Caco-2 (cell line): ENCODE measurements around the gene UBR4. TPM values are rescaled to one million over a fixed set of nuclear protein-coding genes. Genes with fewer than 3 reads are reported as not detected.
A peak's percentile ranks its signal among the peaks of the same experiment; 100 is the strongest.

Experiments
- BruUV-seq: library from RNA; stranded (reverse); fragments of 400-500 nt; replicated peaks from 2 replicates; lab custom pipeline; 2021; lab: Mats Ljungman, UMichigan
- CTCF ChIA-PET: fragments of 300-600 bp; sonication (Branson Sonifier 250); formaldehyde crosslinking; loops from one replicate; lab custom pipeline; 2022; ENCODE audit warnings: antibody characterized with exemption; lab: Charles Lee
- POLR2A ChIA-PET: fragments of 300-600 bp; sonication (Branson Sonifier 250); formaldehyde crosslinking; loops from one replicate; lab custom pipeline; 2022; ENCODE audit warnings: antibody characterized with exemption; lab: Charles Lee
- DNase-seq, 2 experiments: peaks; one replicate each; pipeline versions ENCODE4 v3.0.0 to v3.0.0-alpha.2; 2020 to 2022
- H3K27me3 ChIP-seq: replicated peaks from 2 replicates; pipeline ENCODE4 v1.6.0; 2011; ENCODE audit warnings: low read length; ENCODE audit not compliant: control insufficient read depth, insufficient read depth
- H3K36me3 ChIP-seq: 2 replicates; pipeline ENCODE4 v1.5.1; 2011; ENCODE audit warnings: low read length; ENCODE audit not compliant: control insufficient read depth, insufficient read depth
- H3K4me1 ChIP-seq: fragments of 250-450 bp; sonication (Bioruptor Pico); 2 replicates; pipeline ENCODE4 v1.5.1; 2020; ENCODE audit warnings: mild to moderate bottlenecking
- H3K4me3 ChIP-seq: 2 replicates; pipeline ENCODE4 v1.5.1; 2011; ENCODE audit warnings: low read depth, mild to moderate bottlenecking, control low read depth, low read length
- H3K9me3 ChIP-seq: fragments of 250-450 bp; sonication (Bioruptor Pico); 2 replicates; pipeline ENCODE4 v1.5.1; 2020; ENCODE audit warnings: mild to moderate bottlenecking, moderate library complexity
- H3K27ac Mint-ChIP-seq: one replicate; pipeline ENCODE4 v1.8.0; 2022; ENCODE audit warnings: mixed read lengths; ENCODE audit not compliant: unreplicated experiment
- H3K27me3 Mint-ChIP-seq: one replicate; pipeline ENCODE4 v1.8.0; 2022; ENCODE audit warnings: mixed read lengths; ENCODE audit not compliant: insufficient read depth, unreplicated experiment
- H3K36me3 Mint-ChIP-seq: one replicate; pipeline ENCODE4 v1.8.0; 2022; ENCODE audit warnings: mild to moderate bottlenecking, mixed read lengths; ENCODE audit not compliant: insufficient read depth, unreplicated experiment
- H3K4me1 Mint-ChIP-seq: one replicate; pipeline ENCODE4 v1.8.0; 2022; ENCODE audit warnings: low read depth, mixed read lengths; ENCODE audit not compliant: unreplicated experiment
- H3K4me3 Mint-ChIP-seq: one replicate; pipeline ENCODE4 v1.8.0; 2022; ENCODE audit warnings: mild to moderate bottlenecking, moderate library complexity, mixed read lengths; ENCODE audit not compliant: unreplicated experiment
- H3K9me3 Mint-ChIP-seq: one replicate; pipeline ENCODE4 v1.8.0; 2022; ENCODE audit warnings: mixed read lengths; ENCODE audit not compliant: unreplicated experiment
- CTCF ChIP-seq, 2 experiments: fragments of 200-600 bp in 1 of 2; IDR thresholded peaks; 1 replicate in 1 of 2; 2 replicates in 1 of 2; pipeline versions ENCODE4 v1.5.1 to v1.8.0; 2011 to 2022; ENCODE audit warnings: antibody characterized with exemption in 1 of 2, control low read depth in 1 of 2, inconsistent platforms in 1 of 2, low read depth in 1 of 2, low read length in 1 of 2, mild to moderate bottlenecking in 1 of 2, moderate library complexity in 1 of 2; ENCODE audit not compliant: insufficient read depth in 1 of 2, severe bottlenecking in 1 of 2, unreplicated experiment in 1 of 2
- intact Hi-C: fragments of 100-400 bp; cut with micrococcal nuclease; formaldehyde crosslinking; loops from one replicate; pipeline ENCODE4 v1.10.0; 2022; ENCODE audit not compliant: unreplicated experiment
- total RNA-seq: library from RNA; stranded (reverse); gene quantifications from 2 replicates; pipeline ENCODE4 v1.2.3, GENCODE V29; 2022

Gene UBR4
- total RNA-seq, 1 experiment from 2014 or later: 317 TPM

GRCh38 chr1:19089524-19089923, 120.5 kb downstream of the UBR4 start:
- peaks cover 26% of the 10 kb centered on the region for H3K4me1 ChIP-seq
- Mint-ChIP-seq H3K27ac (no peak overlapping the region), H3K4me3 (no peak overlapping the region), H3K9me3 (no peaks in the 10 kb centered on the region), H3K4me1 (peaks cover 23% of the 10 kb centered on the region), H3K27me3 (no peaks in the 10 kb centered on the region), H3K36me3 (peaks cover 91% of the 10 kb centered on the region)
- POLR2A ChIA-PET: interaction anchor here (0.5 kb wide), 1 partner anchor 113 kb away, joined by 3 read pairs; no protein-coding TSS in a partner anchor
- intact Hi-C loops: loop anchor here (5.0 kb wide), 1 partner anchor 77 kb away; no protein-coding TSS in a partner anchor
- no TSS peak for BruUV-seq
- H3K27me3 ChIP-seq: no peaks in the 10 kb centered on the region
- no peak for DNase-seq
- H3K36me3 ChIP-seq: peaks cover 10% of the 10 kb centered on the region
- H3K9me3 ChIP-seq: no peaks in the 10 kb centered on the region
- CTCF ChIA-PET: no interaction called here
- TF ChIP-seq CTCF (IDR thresholded peaks at IDR 0.05; ENCODE audit: insufficient read depth in 1 of 2, low read depth in 1 of 2, low read length in 1 of 2, severe bottlenecking in 1 of 2, unreplicated experiment in 1 of 2): no peak
- H3K4me3 ChIP-seq: no peak overlapping the region

- ChIA-PET POLR2A (interaction anchor here (0.5 kb wide), 1 partner anchor 114 kb away, joined by 3 read pairs; no protein-coding TSS in a partner anchor), CTCF (no interaction called here)
- Histone ChIP-seq H3K4me3 (no peak overlapping the region), H3K36me3 (peaks cover 10% of the 10 kb centered on the region), H3K4me1 (peaks cover 26% of the 10 kb centered on the region), H3K27me3 (no peaks in the 10 kb centered on the region), H3K9me3 (no peaks in the 10 kb centered on the region)
- peak overlapping the region; percentile 63 for H3K27ac Mint-ChIP-seq
- H3K9me3 Mint-ChIP-seq: no peaks in the 10 kb centered on the region
- peaks cover 23% of the 10 kb centered on the region for H3K4me1 Mint-ChIP-seq
- H3K27me3 Mint-ChIP-seq: no peaks in the 10 kb centered on the region
- H3K36me3 Mint-ChIP-seq: peaks cover 92% of the 10 kb centered on the region
- intact Hi-C loops: loop anchor here (5.0 kb wide), 1 partner anchor 77 kb away; no protein-coding TSS in a partner anchor
- H3K4me3 Mint-ChIP-seq: peak overlapping the region; percentile 21
- TF ChIP-seq CTCF (IDR thresholded peaks at IDR 0.05; ENCODE audit: insufficient read depth in 1 of 2, low read depth in 1 of 2, low read length in 1 of 2, severe bottlenecking in 1 of 2, unreplicated experiment in 1 of 2): no peak
- DNase-seq: no peak
- no TSS peak for BruUV-seq
Measured at GRCh38 chr1:19088717-19089442, 121.2 kb downstream of the UBR4 start.

- no peak overlapping the region for H3K4me3 ChIP-seq
- H3K9me3 Mint-ChIP-seq: no peaks in the 10 kb centered on the region
- no peaks in the 10 kb centered on the region for H3K9me3 ChIP-seq
- intact Hi-C loops: loop anchor here (5.0 kb wide), 1 partner anchor 76 kb away; no protein-coding TSS in a partner anchor
- peak overlapping the region; percentile 63 for H3K27ac Mint-ChIP-seq
- DNase-seq: no peak
- H3K36me3 Mint-ChIP-seq: peaks cover 92% of the 10 kb centered on the region
- no peak overlapping the region for H3K4me3 Mint-ChIP-seq
- peaks cover 29% of the 10 kb centered on the region for H3K4me1 Mint-ChIP-seq
- CTCF ChIA-PET: interaction anchor here (0.8 to 1.4 kb wide), 6 partner anchors 8 to 185 kb away, joined by 3 to 9 read pairs (median 4); partner anchors contain the start of gene ALDH4A1
- peaks cover 26% of the 10 kb centered on the region for H3K4me1 ChIP-seq
- no peaks in the 10 kb centered on the region for H3K27me3 ChIP-seq
- POLR2A ChIA-PET: interaction anchor here (1.5 kb wide), 1 partner anchor 78 kb away, joined by 6 read pairs; no protein-coding TSS in a partner anchor
- H3K27me3 Mint-ChIP-seq: no peaks in the 10 kb centered on the region
- no TSS peak for BruUV-seq
- peaks cover 10% of the 10 kb centered on the region for H3K36me3 ChIP-seq
- no peak for TF ChIP-seq CTCF (IDR thresholded peaks at IDR 0.05; ENCODE audit: insufficient read depth in 1 of 2, low read depth in 1 of 2, low read length in 1 of 2, severe bottlenecking in 1 of 2, unreplicated experiment in 1 of 2)
Measured at GRCh38 chr1:19087737-19088594, 122.1 kb downstream of the UBR4 start.
